HG03460 (cell line): ENCODE measurements around the gene HIBADH.
"Not testable (repeated sequence)": the region's sequence is repeated elsewhere in the genome, so short reads cannot be mapped to it uniquely, and the experiment has no call there.

Source experiments
- ATAC-seq: cut with Tn5 transposase; IDR thresholded peaks from one replicate; pipeline ENCODE4 v1.9.1; 2021; ENCODE audit not compliant: unreplicated experiment

Gene HIBADH

GRCh38 chr7:27513885-27514284 is 148.8 kb downstream of the HIBADH start:
- no peak for ATAC-seq

- not testable (repeated sequence) for ATAC-seq
These were observed 151.3 kb downstream of the HIBADH start for GRCh38 chr7:27511370-27511769.

- no peak for ATAC-seq
These were observed 152.1 kb downstream of the HIBADH start for GRCh38 chr7:27510541-27510940.

GRCh38 chr7:27501879-27502278 is 160.8 kb downstream of the HIBADH start:
- ATAC-seq = not testable (repeated sequence)

- ATAC-seq = no peak
These were observed 161.7 kb downstream of the HIBADH start for GRCh38 chr7:27501001-27501400.

GRCh38 chr7:27492224-27492623 is 170.5 kb downstream of the HIBADH start:
- ATAC-seq = no peak

GRCh38 chr7:27491534-27491933 is 171.1 kb downstream of the HIBADH start:
- ATAC-seq = no peak

- ATAC-seq = no peak
These were observed 175.2 kb downstream of the HIBADH start for GRCh38 chr7:27487509-27487908.

- no peak for ATAC-seq
These were observed 178.2 kb downstream of the HIBADH start for GRCh38 chr7:27484451-27484850.

GRCh38 chr7:27482219-27482618 is 180.5 kb downstream of the HIBADH start:
- ATAC-seq = no peak

GRCh38 chr7:27478556-27478955 is 184.1 kb downstream of the HIBADH start:
- ATAC-seq = no peak

GRCh38 chr7:27478084-27478483 is 184.6 kb downstream of the HIBADH start:
- ATAC-seq = no peak

GRCh38 chr7:27476493-27476892 is 186.2 kb downstream of the HIBADH start:
- ATAC-seq = no peak
